Gastrocnemius medialis (tissue), 4 donors: ENCODE results near the gene SEMA7A.

Experiments
- POLR2A ChIP-seq, 2 donors: fragments of 450-650 bp; IDR thresholded peaks; one replicate each; pipeline ENCODE4 v1.6.1; 2017; ENCODE audit warnings: antibody characterized with exemption in 2 of 2, mild to moderate bottlenecking in 2 of 2, moderate library complexity in 2 of 2
- TF ChIP-seq, protein P1 (sequence below), 5 experiments: fragments of 450-650 bp in 3 of 5; fragments of 200-600 bp in 2 of 5; sonication (generic) in 2 of 5; IDR thresholded peaks in 4 of 5; conservative IDR thresholded peaks in 1 of 5; 1 replicate in 4 of 5; 2 replicates in 1 of 5; pipeline ENCODE4 v1.5.1; 2016 to 2019; ENCODE audit warnings: antibody characterized with exemption in 5 of 5, mild to moderate bottlenecking in 3 of 5, moderate library complexity in 3 of 5

DNA sequence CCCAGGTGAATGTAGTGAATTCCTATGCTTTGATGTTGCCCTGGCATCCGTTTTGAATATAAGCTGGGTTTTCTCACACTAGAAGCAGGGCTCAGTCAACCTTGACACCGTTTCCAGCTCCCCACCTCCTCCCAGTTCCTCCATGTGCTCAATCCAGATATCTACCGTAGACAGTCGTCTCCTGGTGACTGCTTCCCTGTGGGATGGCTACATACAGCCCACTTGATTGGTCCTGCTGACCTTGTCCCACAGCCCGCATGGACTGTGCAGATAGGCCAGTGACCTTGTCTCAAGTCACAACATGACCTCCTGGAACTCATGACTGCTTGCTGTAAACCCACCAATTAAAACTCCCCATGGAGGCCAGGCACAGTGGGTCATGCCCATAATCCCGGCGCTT is 8.1 kb downstream of the SEMA7A start:
- no peak for TF ChIP-seq POLR2A (IDR thresholded peaks at IDR 0.05)
- TF ChIP-seq, protein P1, sequence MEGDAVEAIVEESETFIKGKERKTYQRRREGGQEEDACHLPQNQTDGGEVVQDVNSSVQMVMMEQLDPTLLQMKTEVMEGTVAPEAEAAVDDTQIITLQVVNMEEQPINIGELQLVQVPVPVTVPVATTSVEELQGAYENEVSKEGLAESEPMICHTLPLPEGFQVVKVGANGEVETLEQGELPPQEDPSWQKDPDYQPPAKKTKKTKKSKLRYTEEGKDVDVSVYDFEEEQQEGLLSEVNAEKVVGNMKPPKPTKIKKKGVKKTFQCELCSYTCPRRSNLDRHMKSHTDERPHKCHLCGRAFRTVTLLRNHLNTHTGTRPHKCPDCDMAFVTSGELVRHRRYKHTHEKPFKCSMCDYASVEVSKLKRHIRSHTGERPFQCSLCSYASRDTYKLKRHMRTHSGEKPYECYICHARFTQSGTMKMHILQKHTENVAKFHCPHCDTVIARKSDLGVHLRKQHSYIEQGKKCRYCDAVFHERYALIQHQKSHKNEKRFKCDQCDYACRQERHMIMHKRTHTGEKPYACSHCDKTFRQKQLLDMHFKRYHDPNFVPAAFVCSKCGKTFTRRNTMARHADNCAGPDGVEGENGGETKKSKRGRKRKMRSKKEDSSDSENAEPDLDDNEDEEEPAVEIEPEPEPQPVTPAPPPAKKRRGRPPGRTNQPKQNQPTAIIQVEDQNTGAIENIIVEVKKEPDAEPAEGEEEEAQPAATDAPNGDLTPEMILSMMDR (IDR thresholded peaks at IDR 0.05 in 4 of 5, conservative IDR thresholded peaks at IDR 0.05 in 1 of 5), result no peak
